Stimulated activated CD8-positive, alpha-beta memory T cell treated with anti-CD3 and anti-CD28 coated beads, Interleukin-2, amount 100 ng/mL, for 1 hour (primary cell): Measurements from ENCODE around the gene CERS6.
"Not testable (repeated sequence)": the region's sequence is repeated elsewhere in the genome, so short reads cannot be mapped to it uniquely, and the experiment has no call there.

ENCODE experiments used
- DNase-seq, 2 donors: peaks; one replicate each; pipeline ENCODE4 v3.0.0-alpha.2; 2020; ENCODE audit warnings: low read depth in 2 of 2

Gene CERS6

DNA sequence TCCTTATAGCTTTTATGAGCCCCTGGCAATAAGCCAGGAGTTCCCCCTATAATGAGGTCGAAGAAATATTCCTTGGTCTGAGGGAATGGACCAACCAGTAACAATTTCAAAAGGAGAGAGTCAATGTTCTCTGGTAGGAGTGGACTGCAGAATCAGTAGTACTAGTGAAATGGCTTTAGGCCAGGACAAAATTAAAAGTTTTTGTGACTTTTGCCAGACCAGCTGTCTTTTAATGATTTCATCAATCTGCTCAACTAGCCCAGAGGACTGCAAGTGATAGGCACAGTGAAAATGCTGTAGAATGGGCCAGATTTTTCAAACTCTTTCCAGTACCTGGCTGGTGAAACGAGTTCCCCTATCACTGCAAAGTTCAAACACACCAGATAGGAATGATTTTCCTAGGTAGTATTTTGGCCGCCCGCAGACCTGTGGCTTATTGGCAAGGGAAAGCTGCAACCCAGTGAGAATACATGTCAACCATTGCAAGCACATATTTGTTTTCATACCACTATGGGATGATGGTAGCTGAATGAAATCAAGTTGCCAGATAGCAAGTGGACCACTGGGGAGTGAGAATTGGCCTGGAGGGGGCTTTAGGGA, 45.5 kb downstream of the CERS6 start:
- DNase-seq: no peak

DNA sequence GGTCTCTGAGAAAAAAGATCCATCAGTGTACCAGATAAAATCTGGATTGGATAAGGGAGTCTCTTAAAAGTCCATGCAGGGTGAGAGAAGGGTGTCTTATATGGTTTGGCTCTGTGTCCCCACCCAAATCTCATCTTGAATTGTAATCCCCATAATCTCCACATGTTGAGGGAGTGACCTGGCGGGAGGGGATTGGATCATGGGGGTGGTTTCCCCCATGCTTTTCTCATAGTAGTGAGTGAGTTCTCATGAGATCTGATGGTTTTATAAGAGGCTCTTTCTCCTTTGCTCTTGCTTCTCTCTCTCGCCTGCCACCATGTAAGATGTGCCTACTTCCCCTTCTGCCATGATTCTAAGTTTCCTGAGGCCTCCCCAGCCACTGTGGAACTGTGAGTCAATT, 46.8 kb downstream of the CERS6 start:
- DNase-seq: not testable (repeated sequence)

DNA sequence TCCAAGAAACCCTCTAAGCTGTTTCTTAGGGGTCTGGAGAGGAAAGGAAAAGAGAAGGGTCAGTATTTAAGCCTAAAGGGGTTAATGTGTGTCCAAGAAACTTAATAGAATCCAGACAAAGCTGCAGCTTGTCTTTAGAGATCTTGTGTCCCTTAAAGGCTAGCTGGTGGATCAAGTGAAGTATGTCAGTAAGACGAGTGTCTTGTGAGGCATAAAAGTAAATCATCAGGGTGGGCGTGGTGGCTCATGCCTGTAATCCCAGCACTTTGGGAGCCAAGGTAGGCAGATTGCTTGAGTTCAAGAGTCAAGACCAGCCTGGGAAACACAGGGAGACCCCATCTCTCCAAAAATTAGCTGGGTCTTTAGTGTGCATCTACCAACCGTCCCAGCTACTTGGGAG, 47.8 kb downstream of the CERS6 start:
- DNase-seq: no peak

- DNase-seq: no peak
Measured at GRCh38 chr2:168504323-168504722, 48.3 kb downstream of the CERS6 start.

- DNase-seq: no peak
Measured at GRCh38 chr2:168510125-168510756, 54.2 kb downstream of the CERS6 start.

DNA sequence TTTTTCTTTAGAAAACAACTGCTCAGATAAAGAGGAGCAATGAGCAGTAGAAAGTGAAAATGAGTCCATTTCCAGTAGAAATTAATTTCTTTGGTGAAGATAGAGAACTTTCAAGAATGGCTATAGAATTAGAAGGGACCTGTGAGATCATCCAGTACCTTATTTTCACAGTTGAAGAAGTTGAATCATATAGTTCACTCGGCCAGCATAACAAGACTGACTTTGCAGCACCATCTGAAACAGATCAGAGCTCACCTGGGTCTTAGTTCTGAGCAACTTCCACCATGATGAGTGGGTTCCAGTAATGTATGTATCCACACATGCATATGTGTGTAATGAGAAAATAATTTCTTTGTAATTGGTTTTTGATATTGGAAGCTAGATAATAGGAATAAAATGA, 58.6 kb downstream of the CERS6 start:
- no peak for DNase-seq

- DNase-seq: no peak
Measured at GRCh38 chr2:168515502-168515901, 59.4 kb downstream of the CERS6 start.

- DNase-seq: no peak
Measured at GRCh38 chr2:168517816-168518215, 61.7 kb downstream of the CERS6 start.

DNA sequence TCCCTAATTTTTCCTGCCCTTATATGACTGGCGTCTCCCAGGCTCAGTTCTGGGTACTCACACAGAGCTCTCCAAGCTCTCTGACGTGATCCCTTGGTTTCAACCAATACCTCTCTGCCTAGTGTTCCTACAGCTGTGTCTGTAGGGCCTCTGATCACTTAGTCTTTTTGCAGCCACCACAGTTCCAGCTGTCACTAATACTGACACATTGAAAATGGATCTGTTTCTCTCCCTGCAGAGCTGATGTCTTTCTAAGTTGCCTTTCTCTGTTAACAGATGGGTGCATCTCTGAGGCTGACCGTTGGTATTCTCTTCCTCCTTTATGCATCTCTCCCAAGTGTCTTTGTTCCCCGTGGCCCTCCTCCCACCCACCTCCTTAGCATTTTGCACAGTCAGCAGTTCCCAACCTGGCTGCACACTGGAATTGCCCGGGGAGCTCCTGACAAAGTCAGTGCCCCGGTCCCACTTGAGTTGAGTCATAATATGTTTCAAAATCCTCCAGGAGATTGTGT, 62.5 kb downstream of the CERS6 start:
- no peak for DNase-seq

- DNase-seq: no peak
Measured at GRCh38 chr2:168519534-168520308, 63.6 kb downstream of the CERS6 start.

DNA sequence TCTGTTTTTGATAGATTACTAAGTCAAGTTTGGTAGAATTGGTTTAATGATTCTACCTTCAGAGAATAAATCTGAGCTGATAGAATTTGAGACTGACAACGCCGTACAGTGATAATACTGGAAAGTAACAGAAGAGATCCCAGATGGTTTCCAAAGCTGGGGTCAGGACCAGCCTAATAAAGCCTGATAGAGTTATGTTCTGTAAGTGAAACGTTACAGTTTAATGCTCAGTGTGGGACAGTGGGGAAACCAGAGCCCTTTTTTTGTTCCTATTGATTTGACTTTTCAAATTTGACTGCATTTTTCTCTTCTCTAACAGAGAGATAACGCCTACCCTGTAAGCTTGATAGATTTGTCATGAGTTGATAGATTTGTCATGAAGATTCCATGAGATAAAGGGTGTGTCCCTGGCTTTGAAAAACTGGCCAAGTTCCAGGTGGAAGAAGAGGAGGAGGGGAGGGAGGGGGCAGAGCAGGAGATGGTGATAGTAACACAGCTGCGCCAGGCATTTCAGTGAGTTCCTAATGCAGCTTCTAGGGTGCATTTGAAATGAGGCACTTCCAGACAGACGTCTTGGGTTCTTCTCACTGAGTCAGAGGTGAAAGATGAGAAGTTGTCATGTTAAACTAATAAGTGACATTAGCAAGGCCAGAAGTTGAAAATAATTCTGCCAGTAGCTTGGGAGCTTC, 65.1 kb downstream of the CERS6 start:
- DNase-seq: no peak

DNA sequence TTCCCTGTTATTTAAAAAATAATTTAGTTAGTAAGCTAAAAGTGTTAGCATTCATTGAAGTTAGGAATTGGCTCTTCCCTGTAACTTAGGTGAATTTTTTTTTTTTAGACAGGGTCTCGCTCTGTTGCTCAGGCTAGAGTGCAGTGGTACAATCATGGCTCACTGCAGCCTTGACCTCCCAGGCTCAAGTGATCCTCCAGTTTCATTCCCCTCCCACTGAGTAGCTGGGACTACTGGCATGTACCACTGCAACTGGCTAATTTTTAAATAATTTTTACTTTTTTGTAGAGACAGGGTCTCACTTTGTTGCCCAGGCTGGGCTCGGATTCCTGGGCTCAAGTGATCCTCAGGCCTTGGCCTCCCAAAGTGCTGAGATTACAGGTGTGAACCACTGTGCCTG, 66.4 kb downstream of the CERS6 start:
- no peak for DNase-seq

- DNase-seq: no peak
Measured at GRCh38 chr2:168524005-168524404, 67.9 kb downstream of the CERS6 start.

- DNase-seq: no peak
Measured at GRCh38 chr2:168525020-168525419, 68.9 kb downstream of the CERS6 start.

DNA sequence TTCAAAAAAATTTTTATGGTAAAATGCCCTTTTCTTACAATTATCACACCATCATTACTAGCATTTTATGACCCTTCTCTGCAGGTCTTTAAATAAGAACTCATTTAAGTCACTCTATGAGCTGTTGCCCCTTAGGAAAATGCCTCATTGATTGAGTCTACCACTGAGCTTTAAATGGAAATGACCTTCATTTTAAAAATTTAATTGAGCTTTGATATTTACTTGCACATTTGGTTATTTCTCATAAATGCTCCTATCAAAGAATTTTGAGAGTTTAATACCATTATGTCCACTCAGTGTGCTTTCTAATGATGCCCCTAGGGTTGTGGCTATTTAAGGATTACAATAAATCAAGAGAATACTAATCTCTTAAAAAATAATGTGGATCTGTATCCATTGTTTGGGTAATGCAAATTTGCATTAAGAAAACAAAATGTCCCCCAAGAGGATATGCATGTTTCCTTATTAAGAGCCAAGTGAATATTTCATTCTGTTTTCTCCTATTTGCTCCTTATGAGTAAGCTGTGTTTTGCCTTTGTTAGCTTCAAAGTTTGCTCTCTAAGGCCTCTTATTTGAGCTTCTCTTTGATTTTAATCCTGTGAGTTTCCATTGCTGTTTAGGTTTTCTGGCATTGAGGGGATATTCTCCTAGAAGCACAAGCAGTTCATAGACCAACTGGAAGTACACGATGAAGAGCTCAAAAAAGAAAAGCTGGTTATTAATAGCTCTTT, 69.8 kb downstream of the CERS6 start:
- DNase-seq: no peak

- no peak for DNase-seq
Measured at GRCh38 chr2:168526641-168527040, 70.6 kb downstream of the CERS6 start.

GRCh38 chr2:168528016-168528415, 71.9 kb downstream of the CERS6 start:
- no peak for DNase-seq

GRCh38 chr2:168528469-168528868, 72.4 kb downstream of the CERS6 start:
- no peak for DNase-seq

GRCh38 chr2:168529054-168529833, 73.2 kb downstream of the CERS6 start:
- DNase-seq: no peak

GRCh38 chr2:168529900-168530561, 74.0 kb downstream of the CERS6 start:
- no peak for DNase-seq
